ENCODE results near the gene ADAMTS13. TPM values are rescaled to one million over a fixed set of nuclear protein-coding genes. Genes with fewer than 3 reads are reported as not detected.

The ADAMTS13 gene
- total and polyA plus RNA-seq, 7 donors, result 0.60 to 3.4 (median 0.82) TPM

DNA sequence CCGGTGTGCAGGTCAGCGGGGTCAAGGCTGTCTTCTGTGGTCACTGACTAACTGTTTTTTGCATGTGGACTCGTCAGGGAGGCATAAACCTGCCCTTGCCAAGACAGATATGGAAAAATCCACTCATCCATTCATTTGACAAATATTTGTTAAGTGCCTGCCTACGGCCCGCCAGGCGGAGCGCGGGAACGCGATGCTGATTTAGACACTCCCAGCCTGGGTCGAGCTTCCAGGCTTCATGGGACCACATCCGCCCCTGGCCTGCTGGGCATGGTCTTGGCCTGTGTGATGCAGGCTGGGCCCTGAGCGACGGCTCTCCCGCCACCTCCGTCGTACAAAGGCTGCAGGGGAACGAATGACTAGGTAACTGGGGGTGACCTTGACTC lies 84.5 kb downstream of the ADAMTS13 start:
- peaks cover 0 to 8% (median 4%) of the 10 kb centered on the region in 4 donors for H3K9me3 ChIP-seq
- peak overlapping the region in 1 of 4 donors; percentile 42 for H3K27ac ChIP-seq
- H3K36me3 ChIP-seq, result no peaks in the 10 kb centered on the region
- DNase-seq, result no peak
- intact Hi-C loops (cut with DNase I), result no loop called here
- 27 to 68% methylated on average over 18 of the region's 18 CpGs for WGBS, 2 donors
- no peak overlapping the region for H3K4me3 ChIP-seq
- TF ChIP-seq, protein P1, sequence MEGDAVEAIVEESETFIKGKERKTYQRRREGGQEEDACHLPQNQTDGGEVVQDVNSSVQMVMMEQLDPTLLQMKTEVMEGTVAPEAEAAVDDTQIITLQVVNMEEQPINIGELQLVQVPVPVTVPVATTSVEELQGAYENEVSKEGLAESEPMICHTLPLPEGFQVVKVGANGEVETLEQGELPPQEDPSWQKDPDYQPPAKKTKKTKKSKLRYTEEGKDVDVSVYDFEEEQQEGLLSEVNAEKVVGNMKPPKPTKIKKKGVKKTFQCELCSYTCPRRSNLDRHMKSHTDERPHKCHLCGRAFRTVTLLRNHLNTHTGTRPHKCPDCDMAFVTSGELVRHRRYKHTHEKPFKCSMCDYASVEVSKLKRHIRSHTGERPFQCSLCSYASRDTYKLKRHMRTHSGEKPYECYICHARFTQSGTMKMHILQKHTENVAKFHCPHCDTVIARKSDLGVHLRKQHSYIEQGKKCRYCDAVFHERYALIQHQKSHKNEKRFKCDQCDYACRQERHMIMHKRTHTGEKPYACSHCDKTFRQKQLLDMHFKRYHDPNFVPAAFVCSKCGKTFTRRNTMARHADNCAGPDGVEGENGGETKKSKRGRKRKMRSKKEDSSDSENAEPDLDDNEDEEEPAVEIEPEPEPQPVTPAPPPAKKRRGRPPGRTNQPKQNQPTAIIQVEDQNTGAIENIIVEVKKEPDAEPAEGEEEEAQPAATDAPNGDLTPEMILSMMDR (IDR thresholded peaks at IDR 0.05), result no peak
- TF ChIP-seq POLR2AphosphoS5 (IDR thresholded peaks at IDR 0.05), result peak in 1 of 4 donors; percentile 50
- peaks cover 0 to 13% (median 10%) of the 10 kb centered on the region in 4 donors for H3K4me1 ChIP-seq
- no peaks in the 10 kb centered on the region for H3K27me3 ChIP-seq

DNA sequence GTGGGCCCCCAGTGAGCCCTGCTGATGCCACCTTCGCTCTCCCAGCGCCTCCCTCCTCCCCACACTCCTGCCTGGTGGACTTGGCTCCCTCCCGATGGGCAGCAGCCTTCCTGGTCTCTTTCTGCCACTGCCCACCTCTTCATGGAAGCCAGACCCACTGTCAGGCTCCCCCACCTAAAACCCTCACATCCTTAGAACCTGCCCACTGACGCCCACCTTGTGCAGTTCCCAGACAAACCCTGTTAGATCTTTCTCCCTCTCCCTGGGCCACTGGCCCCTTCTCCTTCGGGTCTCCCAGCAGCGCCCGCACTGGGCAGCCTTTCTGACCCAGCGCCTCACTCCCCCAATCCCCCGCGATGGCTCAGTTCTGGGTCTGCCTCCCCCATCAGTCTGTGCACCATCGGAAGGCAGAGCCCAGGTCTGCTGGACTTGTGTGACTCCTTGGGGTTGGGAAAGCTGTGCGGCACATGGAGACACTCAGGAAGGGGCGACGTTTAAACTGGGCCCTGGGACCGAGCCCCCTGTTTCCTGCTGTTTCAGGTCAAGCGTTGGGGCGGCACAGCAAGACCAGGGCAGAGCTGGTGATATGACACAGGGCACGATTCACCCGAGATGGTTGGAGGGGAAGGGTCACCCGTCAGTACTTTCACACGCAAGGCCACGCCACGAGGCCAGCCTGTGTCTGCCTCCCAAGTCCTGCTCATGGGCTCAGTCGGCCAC lies 85.2 kb downstream of the ADAMTS13 start:
- intact Hi-C loops (cut with DNase I), result no loop called here
- 86 to 91% methylated on average over 24 of the region's 24 CpGs for WGBS, 2 donors

DNA sequence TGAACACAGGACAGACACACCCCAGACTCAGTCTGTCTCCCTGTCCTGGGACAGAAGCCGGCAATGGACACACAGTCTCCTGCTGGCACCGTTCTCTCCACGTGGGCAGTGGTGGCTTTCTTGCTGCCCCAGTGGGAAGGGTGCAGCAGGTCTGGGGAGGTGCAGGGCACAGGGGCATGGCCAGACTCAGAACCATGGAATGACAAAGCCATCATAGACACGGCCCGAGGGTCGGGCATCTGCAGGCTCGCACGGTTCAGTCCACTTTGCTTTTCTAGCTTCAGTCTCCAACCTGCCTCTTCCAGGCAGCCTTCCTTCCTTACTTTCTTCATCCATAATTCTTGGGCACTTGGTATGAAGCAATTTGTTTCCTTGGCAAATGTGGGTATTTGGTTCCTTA lies 85.9 kb downstream of the ADAMTS13 start:
- H3K36me3 ChIP-seq, result no peaks in the 10 kb centered on the region
- intact Hi-C loops (cut with DNase I), result no loop called here
- no peak overlapping the region for H3K27ac ChIP-seq
- H3K9me3 ChIP-seq, result no peaks in the 10 kb centered on the region
- peaks cover 0 to 13% (median 10%) of the 10 kb centered on the region in 4 donors for H3K4me1 ChIP-seq
- no peaks in the 10 kb centered on the region for H3K27me3 ChIP-seq
- TF ChIP-seq, protein P1 (IDR thresholded peaks at IDR 0.05), result no peak
- TF ChIP-seq POLR2A (IDR thresholded peaks at IDR 0.05) (no peak), EP300 (IDR thresholded peaks at IDR 0.05) (no peak), POLR2AphosphoS5 (IDR thresholded peaks at IDR 0.05) (no peak)
- no peak overlapping the region for H3K4me3 ChIP-seq
- no peak for DNase-seq
- WGBS, 2 donors, result 84 to 95% methylated on average over 8 of the region's 8 CpGs

More for the DNA sequence above, 85.2 kb downstream of the ADAMTS13 start:
- H3K4me1 ChIP-seq, result peaks cover 0 to 13% (median 10%) of the 10 kb centered on the region in 4 donors
- DNase-seq, result no peak
- no peak for TF ChIP-seq POLR2AphosphoS5 (IDR thresholded peaks at IDR 0.05)
- TF ChIP-seq EP300 (IDR thresholded peaks at IDR 0.05), result no peak
- TF ChIP-seq, protein P1 (IDR thresholded peaks at IDR 0.05), result no peak
- no peak for TF ChIP-seq POLR2A (IDR thresholded peaks at IDR 0.05)
- peaks cover 0 to 4% (median 1%) of the 10 kb centered on the region in 4 donors for H3K9me3 ChIP-seq
- H3K27ac ChIP-seq, result peak overlapping the region in 1 of 4 donors; percentile 42
- no peaks in the 10 kb centered on the region for H3K27me3 ChIP-seq
- H3K4me3 ChIP-seq, result no peak overlapping the region
- H3K36me3 ChIP-seq, result no peaks in the 10 kb centered on the region

Other genes with a start within 250 kb of the ADAMTS13 start
- not detected for gene OBP2B, start 213.1 kb upstream of the ADAMTS13 start, total RNA-seq
- not detected for gene OBP2B, start 213.1 kb upstream of the ADAMTS13 start, polyA plus RNA-seq
- gene ABO, start 147.2 kb upstream of the ADAMTS13 start, total RNA-seq, result 1 to 10 TPM in 2 of 4 donors, under 1 TPM in 2; 0.36 to 1.5 (median 1.0) TPM
- 10 to 100 TPM; 15.0 to 27.3 (median 24.5) TPM for gene ABO, start 147.2 kb upstream of the ADAMTS13 start, polyA plus RNA-seq
- gene SURF6, start 86.2 kb upstream of the ADAMTS13 start, total RNA-seq, result 10 to 100 TPM; 13.9 to 20.1 (median 16.2) TPM
- 10 to 100 TPM; 22.8 to 43.1 (median 24.3) TPM for gene SURF6, start 86.2 kb upstream of the ADAMTS13 start, polyA plus RNA-seq
- gene MED22, start 74.2 kb upstream of the ADAMTS13 start, total RNA-seq, result 10 to 100 TPM; 17.2 to 31.3 (median 28.4) TPM
- gene MED22, start 74.2 kb upstream of the ADAMTS13 start, polyA plus RNA-seq, result 10 to 100 TPM in 2 of 3 donors, 1 to 10 TPM in 1; 8.4 to 23.7 (median 11.8) TPM
- gene RPL7A, start 74.1 kb upstream of the ADAMTS13 start, total RNA-seq, result 1,000 to 10,000 TPM; 2,027 to 2,561 (median 2,271) TPM
- gene RPL7A, start 74.1 kb upstream of the ADAMTS13 start, polyA plus RNA-seq, result 1,000 to 10,000 TPM; 2,364 to 4,020 (median 2,962) TPM
- gene SURF1, start 65.9 kb upstream of the ADAMTS13 start, total RNA-seq, result 10 to 100 TPM; 33.8 to 98.7 (median 75.7) TPM
- gene SURF1, start 65.9 kb upstream of the ADAMTS13 start, polyA plus RNA-seq, result 10 to 100 TPM; 54.1 to 79.3 (median 59.0) TPM
- 10 to 100 TPM; 10.2 to 32.3 (median 15.2) TPM for gene SURF2, start 65.8 kb upstream of the ADAMTS13 start, total RNA-seq
- gene SURF2, start 65.8 kb upstream of the ADAMTS13 start, polyA plus RNA-seq, result 10 to 100 TPM; 17.4 to 27.1 (median 19.9) TPM
- 10 to 100 TPM; 73.4 to 88.8 (median 84.3) TPM for gene SURF4, start 46.3 kb upstream of the ADAMTS13 start, total RNA-seq
- gene SURF4, start 46.3 kb upstream of the ADAMTS13 start, polyA plus RNA-seq, result 100 to 1,000 TPM in 1 of 3 donors, 10 to 100 TPM in 2; 17.4 to 190 (median 31.2) TPM
- gene STKLD1, start 46.0 kb upstream of the ADAMTS13 start, total RNA-seq, result 1 to 10 TPM in 2 of 4 donors, under 1 TPM in 1, not detected in 1; 0.49 to 8.3 (median 2.1) TPM
- 1 to 10 TPM in 2 of 3 donors, under 1 TPM in 1; 0.69 to 1.8 (median 1.2) TPM for gene STKLD1, start 46.0 kb upstream of the ADAMTS13 start, polyA plus RNA-seq
- 10 to 100 TPM; 16.3 to 22.2 (median 18.8) TPM for gene REXO4, start 4.4 kb upstream of the ADAMTS13 start, total RNA-seq
- 10 to 100 TPM; 13.2 to 25.9 (median 16.2) TPM for gene REXO4, start 4.4 kb upstream of the ADAMTS13 start, polyA plus RNA-seq
- gene CACFD1, start 37.6 kb downstream of the ADAMTS13 start, total RNA-seq, result 10 to 100 TPM in 1 of 4 donors, 1 to 10 TPM in 3; 6.7 to 13.4 (median 8.9) TPM
- 10 to 100 TPM; 21.0 to 44.6 (median 29.6) TPM for gene CACFD1, start 37.6 kb downstream of the ADAMTS13 start, polyA plus RNA-seq
- 1 to 10 TPM; 1.4 to 2.7 (median 2.0) TPM for gene SLC2A6, start 56.7 kb downstream of the ADAMTS13 start, total RNA-seq
- 1 to 10 TPM; 1.2 to 8.2 (median 1.8) TPM for gene SLC2A6, start 56.7 kb downstream of the ADAMTS13 start, polyA plus RNA-seq
- not detected for gene MYMK, start 102.6 kb downstream of the ADAMTS13 start, total RNA-seq
- not detected for gene MYMK, start 102.6 kb downstream of the ADAMTS13 start, polyA plus RNA-seq
- gene ADAMTSL2, start 112.3 kb downstream of the ADAMTS13 start, total RNA-seq, result 1 to 10 TPM in 2 of 4 donors, under 1 TPM in 2; 0.33 to 4.2 (median 0.94) TPM
- gene ADAMTSL2, start 112.3 kb downstream of the ADAMTS13 start, polyA plus RNA-seq, result 1 to 10 TPM in 1 of 3 donors, under 1 TPM in 2; 0.46 to 1.8 (median 0.60) TPM
- 1 to 10 TPM in 2 of 4 donors, under 1 TPM in 1, not detected in 1; 0.83 to 1.5 (median 1.1) TPM for gene FAM163B, start 187.0 kb downstream of the ADAMTS13 start, total RNA-seq
- gene FAM163B, start 187.0 kb downstream of the ADAMTS13 start, polyA plus RNA-seq, result 1 to 10 TPM in 2 of 3 donors, under 1 TPM in 1; 0.29 to 2.4 (median 1.4) TPM
- gene DBH, start 214.0 kb downstream of the ADAMTS13 start, total RNA-seq, result not detected
- gene DBH, start 214.0 kb downstream of the ADAMTS13 start, polyA plus RNA-seq, result under 1 TPM in 1 of 3 donors, not detected in 2; 0.01 TPM